Sigmoid colon (tissue), 4 donors: ENCODE results near the gene PDHB.

Experiments
- CTCF ChIP-seq, 4 experiments: fragments of 450-650 bp in 3 of 4; fragments of 200-600 bp in 1 of 4; IDR thresholded peaks; one replicate each; pipeline ENCODE4 v1.5.1; 2016 to 2019; ENCODE audit warnings: antibody characterized with exemption in 4 of 4, mild to moderate bottlenecking in 3 of 4, moderate library complexity in 2 of 4
- EP300 ChIP-seq, 4 donors: sonication (generic); formaldehyde crosslinking; IDR thresholded peaks; one replicate each; pipeline ENCODE4 v1.6.1; 2017; ENCODE audit warnings: antibody characterized with exemption in 4 of 4
- POLR2A ChIP-seq, 2 donors: fragments of 450-650 bp; IDR thresholded peaks; one replicate each; pipeline ENCODE4 v1.6.1; 2016; ENCODE audit warnings: antibody characterized with exemption in 2 of 2, mild to moderate bottlenecking in 2 of 2, moderate library complexity in 2 of 2

DNA sequence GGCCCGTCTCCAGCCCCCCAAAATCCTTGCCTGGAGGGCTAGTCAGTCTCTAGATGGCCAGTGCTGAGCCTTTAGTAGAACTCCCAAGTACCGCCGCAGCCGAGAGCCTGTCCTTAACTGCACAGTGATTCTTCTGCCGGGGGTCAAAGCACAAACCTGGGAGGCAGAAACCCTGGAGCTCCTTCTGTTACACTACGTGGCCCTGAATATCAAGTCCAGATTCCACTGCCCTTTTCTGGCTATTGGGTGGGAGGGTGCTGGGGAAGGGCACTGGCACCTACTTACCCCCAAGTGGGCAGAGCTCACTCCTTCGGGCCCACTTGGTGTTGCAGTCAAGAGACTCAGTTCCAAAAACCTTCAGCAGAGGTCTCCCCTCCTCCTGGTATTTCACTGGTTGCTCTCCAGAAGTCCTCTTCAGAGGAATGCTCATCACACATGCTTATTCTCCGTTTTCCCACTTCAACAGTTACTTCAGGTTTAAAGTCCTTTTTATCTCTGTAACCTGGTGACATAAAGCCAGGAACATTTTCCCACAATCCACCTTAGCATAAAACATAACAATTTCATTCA is 10.8 kb downstream of the PDHB start:
- TF ChIP-seq EP300 (IDR thresholded peaks at IDR 0.05) (no peak), CTCF (IDR thresholded peaks at IDR 0.05) (no peak), POLR2A (IDR thresholded peaks at IDR 0.05) (no peak)
